GM04503 (cell line): Measurements from ENCODE around the gene PPT2.
"Not testable (repeated sequence)": the region's sequence is repeated elsewhere in the genome, so short reads cannot be mapped to it uniquely, and the experiment has no call there.

Source experiments
- DNase-seq: peaks from one replicate; pipeline ENCODE4 v3.0.0-alpha.2; 2012; ENCODE audit warnings: low read depth

PPT2 gene

GRCh38 chr6:32127717-32128592 lies 26.0 kb upstream of the PPT2 start, which contains the start of gene ATF6B:
Gene ATF6B (minus strand): TSS chr6:32128246. CDS start chr6:32128207, 39 bp downstream.
- peak; percentile 98 for DNase-seq

- DNase-seq, result no peak
Observed at GRCh38 chr6:32128751-32129296, 25.1 kb upstream of the PPT2 start.

- no peak for DNase-seq
Observed at GRCh38 chr6:32129297-32130088, 24.4 kb upstream of the PPT2 start.

GRCh38 chr6:32131439-32131948 lies 22.4 kb upstream of the PPT2 start:
- DNase-seq, result no peak

GRCh38 chr6:32132110-32132509 lies 21.8 kb upstream of the PPT2 start:
- DNase-seq, result no peak

- DNase-seq, result no peak
Observed at GRCh38 chr6:32133786-32134185, 20.2 kb upstream of the PPT2 start.

GRCh38 chr6:32137454-32137853 lies 16.5 kb upstream of the PPT2 start:
- no peak for DNase-seq

GRCh38 chr6:32139590-32139989 lies 14.4 kb upstream of the PPT2 start:
- DNase-seq, result no peak

- DNase-seq, result no peak
Observed at GRCh38 chr6:32140420-32141046, 13.4 kb upstream of the PPT2 start.

- not testable (repeated sequence) for DNase-seq
Observed at GRCh38 chr6:32144238-32144637, 9.7 kb upstream of the PPT2 start.

GRCh38 chr6:32146287-32146686 lies 7.7 kb upstream of the PPT2 start:
- no peak for DNase-seq

- DNase-seq, result no peak
Observed at GRCh38 chr6:32146687-32147086, 7.3 kb upstream of the PPT2 start.

GRCh38 chr6:32147401-32148132 lies 6.4 kb upstream of the PPT2 start:
- DNase-seq, result no peak

- no peak for DNase-seq
Observed at GRCh38 chr6:32148289-32149091, 5.5 kb upstream of the PPT2 start.

GRCh38 chr6:32149092-32149755 lies 4.7 kb upstream of the PPT2 start:
- DNase-seq, result no peak

- no peak for DNase-seq
Observed at GRCh38 chr6:32149932-32150870, 3.7 kb upstream of the PPT2 start.

- no peak for DNase-seq
Observed at GRCh38 chr6:32151181-32151862, 2.6 kb upstream of the PPT2 start.
